GM12878 (cell line): Measurements from ENCODE around the gene PDIA5. TPM values are rescaled to one million over a fixed set of nuclear protein-coding genes. Genes with fewer than 3 reads are reported as not detected.

ENCODE experiments used
- ATAC-seq: fragments of 200-7000 bp; cut with Tn5 transposase; 3 replicates; pipeline ENCODE4 v1.9.1; 2020; ENCODE audit warnings: mild to moderate bottlenecking, moderate library complexity
- BruUV-seq: library from RNA; stranded (reverse); fragments of 400-500 nt; replicated peaks from 2 replicates; lab custom pipeline; 2021; lab: Mats Ljungman, UMichigan
- CTCF ChIA-PET: fragments of 300-600 bp; sonication (Branson Sonifier 250); formaldehyde crosslinking; extraction: SDS; loops from one replicate; lab custom pipeline; 2021; ENCODE audit warnings: inconsistent platforms; lab: Yijun Ruan, JAX
- POLR2A ChIA-PET: fragments of 350-600 bp; formaldehyde crosslinking; extraction: SDS; loops from one replicate; lab custom pipeline; 2021; ENCODE audit warnings: inconsistent platforms; lab: Charles Lee
- RAD21 ChIA-PET: fragments of 300-600 bp; sonication (Branson Sonifier 250); formaldehyde crosslinking; loops from one replicate; lab custom pipeline; 2023; ENCODE audit warnings: antibody characterized with exemption; ENCODE audit not compliant: unreplicated experiment; lab: Charles Lee
- SMC1A ChIA-PET: fragments of 300-600 bp; sonication (Branson Sonifier 250); formaldehyde crosslinking; loops from one replicate; lab custom pipeline; 2023; ENCODE audit not compliant: unreplicated experiment, uncharacterized antibody; lab: Charles Lee
- DNase-seq: peaks from one replicate; pipeline ENCODE4 v3.0.0-alpha.2; 2011; ENCODE audit warnings: low read depth, low spot score
- FAIRE-seq: peaks from 3 replicates; lab custom pipeline; 2011; peaks lifted over from hg19 to GRCh38; lab: Jason Lieb, UNC
- H2AFZ ChIP-seq: 2 replicates; pipeline ENCODE4 v1.6.0; 2011; ENCODE audit warnings: low read depth, low read length, control low read depth; ENCODE audit not compliant: control insufficient read depth
- H3K27ac ChIP-seq: 2 replicates; pipeline ENCODE4 v1.5.1; 2011; ENCODE audit warnings: control low read depth; ENCODE audit not compliant: control insufficient read depth, insufficient read depth
- H3K27me3 ChIP-seq, 2 experiments: replicated peaks in 1 of 2; 2 replicates each; pipeline versions ENCODE4 v1.6.0 to v1.6.1; 2011; ENCODE audit warnings: low read length in 1 of 2; ENCODE audit not compliant: control insufficient read depth in 2 of 2, insufficient read depth in 2 of 2
- H3K36me3 ChIP-seq, 2 experiments: 2 replicates each; pipeline ENCODE4 v1.5.1; 2011; ENCODE audit warnings: low read length in 1 of 2; ENCODE audit not compliant: control insufficient read depth in 2 of 2, insufficient read depth in 2 of 2
- H3K4me1 ChIP-seq: 2 replicates; pipeline ENCODE4 v1.6.1; 2011; ENCODE audit warnings: mild to moderate bottlenecking, low read length, moderate library complexity, mixed read lengths; ENCODE audit not compliant: control insufficient read depth, insufficient read depth
- H3K4me2 ChIP-seq: 2 replicates; pipeline ENCODE4 v1.6.0; 2011; ENCODE audit warnings: control low read depth; ENCODE audit not compliant: control insufficient read depth, insufficient read depth
- H3K4me3 ChIP-seq: fragments of 200-600 bp; sonication (generic); 2 replicates; pipeline ENCODE4 v1.5.1; 2016
- H3K79me2 ChIP-seq: 2 replicates; pipeline ENCODE4 v1.6.0; 2011; ENCODE audit warnings: low read length; ENCODE audit not compliant: control insufficient read depth, insufficient read depth
- H3K9ac ChIP-seq: 2 replicates; pipeline ENCODE4 v1.8.0; 2011; ENCODE audit warnings: low read length, control low read depth, mixed read lengths; ENCODE audit not compliant: control insufficient read depth, insufficient read depth
- H3K9me3 ChIP-seq: replicated peaks from 3 replicates; pipeline ENCODE4 v1.5.1; 2011; ENCODE audit warnings: mild to moderate bottlenecking, low read length; ENCODE audit not compliant: control insufficient read depth, insufficient read depth
- H4K20me1 ChIP-seq: 2 replicates; pipeline ENCODE4 v1.6.0; 2011; ENCODE audit not compliant: control insufficient read depth, insufficient read depth
- ATF2 ChIP-seq: IDR thresholded peaks from 2 replicates; pipeline ENCODE4 v1.6.1; 2012; ENCODE audit warnings: low read length, inconsistent platforms
- ATF3 ChIP-seq: IDR thresholded peaks from 2 replicates; pipeline ENCODE4 v1.6.1; 2011; ENCODE audit warnings: low read depth, mild to moderate bottlenecking, low read length, moderate library complexity, borderline replicate concordance; ENCODE audit errors: extremely low read depth
- ATF7 ChIP-seq: fragments of 450-650 bp; IDR thresholded peaks from 2 replicates; pipeline ENCODE4 v1.6.1; 2016; ENCODE audit warnings: low read depth, mild to moderate bottlenecking
- HDGF ChIP-seq: fragments of 450-650 bp; IDR thresholded peaks from 2 replicates; pipeline ENCODE4 v1.6.1; 2016; ENCODE audit warnings: antibody characterized with exemption
- KDM1A ChIP-seq: fragments of 200-600 bp; sonication (generic); IDR thresholded peaks from 2 replicates; pipeline ENCODE4 v1.6.1; 2016; ENCODE audit warnings: borderline replicate concordance
- MEF2B ChIP-seq: fragments of 450-650 bp; IDR thresholded peaks from 2 replicates; pipeline ENCODE4 v1.6.1; 2018; ENCODE audit warnings: mild to moderate bottlenecking, moderate library complexity; ENCODE audit not compliant: partially characterized antibody, poor library complexity, severe bottlenecking
- NFYB ChIP-seq: IDR thresholded peaks from 2 replicates; pipeline ENCODE4 v1.6.1; 2011; ENCODE audit warnings: low read depth, mild to moderate bottlenecking, low read length, improper control_type of control experiment, moderate library complexity; ENCODE audit not compliant: insufficient read depth
- POLR2AphosphoS2 ChIP-seq: IDR thresholded peaks from 2 replicates; pipeline ENCODE4 v1.6.1; 2011; ENCODE audit warnings: low read depth, mild to moderate bottlenecking, low read length, improper control_type of control experiment, moderate library complexity
- RB1 ChIP-seq: fragments of 450-650 bp; formaldehyde crosslinking; IDR thresholded peaks from 2 replicates; pipeline ENCODE4 v1.6.1; 2017; ENCODE audit warnings: mild to moderate bottlenecking, borderline replicate concordance
- RELB ChIP-seq: fragments of 450-650 bp; IDR thresholded peaks from 2 replicates; pipeline ENCODE4 v1.6.1; 2017; ENCODE audit warnings: low read depth, mild to moderate bottlenecking, moderate library complexity
- SMAD5 ChIP-seq: IDR thresholded peaks from 2 replicates; pipeline ENCODE4 v1.6.1; 2016; ENCODE audit warnings: antibody characterized with exemption, low read depth
- TCF3 ChIP-seq: IDR thresholded peaks from 2 replicates; pipeline ENCODE4 v1.6.1; 2012; ENCODE audit warnings: low read depth, mild to moderate bottlenecking, low read length, borderline replicate concordance; ENCODE audit not compliant: insufficient read depth
- ZSCAN29 ChIP-seq: fragments of 450-650 bp; IDR thresholded peaks from 2 replicates; pipeline ENCODE4 v1.6.1; 2017; ENCODE audit warnings: mild to moderate bottlenecking, moderate library complexity
- WGBS: methylation state at CpG from one replicate; pipeline ENCODE4 v1.1.6; 2016; ENCODE audit warnings: low lambda C conversion rate; ENCODE audit not compliant: insufficient replicate concordance, insufficient coverage; ENCODE audit errors: missing lambda C conversion rate; 5-methylcytosine and 5-hydroxymethylcytosine counted together
- in situ Hi-C: fragments of 300-500 bp; cut with MboI; formaldehyde crosslinking; loops from 9 replicates; pipeline ENCODE4 v1.14.3; 2018; ENCODE audit warnings: mixed read lengths
- intact Hi-C: fragments of 100-400 bp; cut with micrococcal nuclease; formaldehyde crosslinking; loops from one replicate; pipeline ENCODE4 v1.14.2; 2022; ENCODE audit not compliant: unreplicated experiment
- polyA plus RNA-seq, 11 experiments: library from polyadenylated mRNA; depleted of rRNA in 4 of 11; unstranded in 6 of 11; stranded (reverse) in 5 of 11; fragments of >200 nt; fragmentation: Nextera tagmentation in 4 of 11; fragmentation: Illumina TruSeq in 1 of 11; extraction: Ambion mirVana in 4 of 11; extraction: Trizol in 1 of 11; gene quantifications; 1 replicate in 1 of 11; 2 replicates in 10 of 11; pipeline versions ENCODE4 v1.2.1 to v1.2.3, GENCODE V29; 2011 to 2016; ENCODE audit warnings: inconsistent platforms in 2 of 11, missing spikeins in 2 of 11, low read depth in 1 of 11
- total RNA-seq, 4 experiments: library from RNA; depleted of rRNA in 3 of 4; stranded (reverse); fragments of >200 nt in 3 of 4; fragmentation: Illumina TruSeq in 1 of 4; extraction: Trizol in 1 of 4; gene quantifications; 2 replicates each; pipeline versions ENCODE4 v1.2.1 to v1.2.3, GENCODE V29; 2013 to 2021
- TF ChIP-seq, protein P1 (sequence below): IDR thresholded peaks from 2 replicates; pipeline ENCODE4 v1.6.1; 2011; ENCODE audit warnings: low read depth, low read length, improper control_type of control experiment, borderline replicate concordance

Gene PDIA5
- total and polyA plus RNA-seq, 10 of the 15 experiments (the other 5 are each of a cell fraction or from before 2014, with no cell fraction given): 4.1 to 24.8 (median 19.2) TPM

DNA sequence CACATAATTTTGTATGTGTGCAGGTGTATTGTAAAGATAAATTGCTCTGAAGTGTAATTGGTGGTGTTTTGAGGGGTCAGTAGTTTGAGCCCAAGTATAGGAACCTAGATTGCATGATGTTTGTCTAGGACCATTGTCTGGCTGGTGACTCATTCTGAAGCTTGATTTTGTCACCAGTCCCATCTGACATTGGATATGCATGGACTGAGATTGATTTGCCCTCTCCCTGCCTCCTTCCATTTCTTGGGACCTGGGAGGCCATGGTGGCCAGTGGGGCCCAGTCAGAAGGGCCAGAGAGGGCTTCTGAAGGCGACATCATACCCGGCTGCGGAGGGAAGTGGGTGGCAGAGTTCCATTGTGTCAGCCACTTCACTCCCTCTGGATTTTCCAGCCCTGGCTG lies 62.3 kb downstream of the PDIA5 start:
- DNase-seq (no peak), ATAC-seq (no peak)
- Histone ChIP-seq H3K4me2 (no peak overlapping the region), H3K9ac (no peak overlapping the region), H3K27ac (no peak overlapping the region), H3K4me1 (no peaks in the 10 kb centered on the region), H3K36me3 (peaks cover 10 to 13% of the 10 kb centered on the region in 2 experiments; a peak in 3 of 4 replicates), H3K9me3 (no peaks in the 10 kb centered on the region), H3K27me3 (no peaks in the 10 kb centered on the region), H3K79me2 (no peaks in the 10 kb centered on the region), H3K4me3 (no peak overlapping the region), H4K20me1 (no peaks in the 10 kb centered on the region), H2AFZ (no peak overlapping the region)
- in situ Hi-C loops: no loop called here
- no TSS peak for BruUV-seq
- ChIA-PET RAD21 (no interaction called here), CTCF (no interaction called here), POLR2A (no interaction called here), SMC1A (no interaction called here)
- intact Hi-C loops: no loop called here
- 100% methylated on average over 3 of the region's 3 CpGs for WGBS
- TF ChIP-seq RB1 (no peak), TCF3 (no peak), ATF3 (no peak), ZSCAN29 (no peak)
- TF ChIP-seq, all 136 proteins: peak for 0
- FAIRE-seq: no peak

DNA sequence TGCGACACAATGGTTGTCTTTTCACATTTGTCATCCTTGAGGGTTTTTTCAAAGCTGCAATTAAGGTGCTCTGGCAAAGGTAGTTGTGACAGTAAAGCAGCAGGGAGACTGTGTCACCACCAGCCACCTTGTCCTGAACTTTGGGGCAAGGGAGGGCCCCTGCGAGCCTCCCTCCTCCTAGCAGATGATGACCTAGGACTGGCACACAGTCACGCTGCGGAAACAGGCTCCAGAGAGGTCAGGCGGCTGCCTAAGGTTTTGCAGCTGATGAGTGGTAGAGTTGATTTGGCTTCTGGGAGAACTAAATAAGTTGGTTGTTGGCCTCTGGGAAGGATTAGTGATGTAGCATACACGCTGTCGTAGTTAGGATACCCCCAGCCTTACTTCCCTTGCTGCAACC lies 62.7 kb downstream of the PDIA5 start:
- ChIA-PET SMC1A (no interaction called here), CTCF (no interaction called here), RAD21 (no interaction called here), POLR2A (no interaction called here)
- H3K36me3 ChIP-seq: peaks cover 8 to 11% of the 10 kb centered on the region in 2 experiments; a peak in 3 of 4 replicates
- DNase-seq: no peak
- in situ Hi-C loops (no loop called here), intact Hi-C loops (no loop called here)
- H3K27me3 ChIP-seq: no peaks in the 10 kb centered on the region
- no peak overlapping the region for H3K9ac ChIP-seq
- H4K20me1 ChIP-seq: no peaks in the 10 kb centered on the region
- BruUV-seq: no TSS peak
- H3K27ac ChIP-seq: no peak overlapping the region
- TF ChIP-seq, protein P1, sequence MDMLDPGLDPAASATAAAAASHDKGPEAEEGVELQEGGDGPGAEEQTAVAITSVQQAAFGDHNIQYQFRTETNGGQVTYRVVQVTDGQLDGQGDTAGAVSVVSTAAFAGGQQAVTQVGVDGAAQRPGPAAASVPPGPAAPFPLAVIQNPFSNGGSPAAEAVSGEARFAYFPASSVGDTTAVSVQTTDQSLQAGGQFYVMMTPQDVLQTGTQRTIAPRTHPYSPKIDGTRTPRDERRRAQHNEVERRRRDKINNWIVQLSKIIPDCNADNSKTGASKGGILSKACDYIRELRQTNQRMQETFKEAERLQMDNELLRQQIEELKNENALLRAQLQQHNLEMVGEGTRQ: no peak
- no peak for TF ChIP-seq POLR2AphosphoS2
- TF ChIP-seq ATF7: no peak
- no peak for TF ChIP-seq RELB
- TF ChIP-seq KDM1A: no peak
- no peak for TF ChIP-seq NFYB
- TF ChIP-seq MEF2B: no peak
- TF ChIP-seq ATF2: no peak
- TF ChIP-seq HDGF: no peak
- no peak for TF ChIP-seq SMAD5
- no peak overlapping the region for H2AFZ ChIP-seq
- no peaks in the 10 kb centered on the region for H3K79me2 ChIP-seq
- H3K4me2 ChIP-seq: no peak overlapping the region
- no peak overlapping the region for H3K4me3 ChIP-seq
- WGBS: 95% methylated on average over 7 of the region's 7 CpGs
- H3K9me3 ChIP-seq: no peaks in the 10 kb centered on the region
- no peak for FAIRE-seq
- ATAC-seq: no peak
- no peaks in the 10 kb centered on the region for H3K4me1 ChIP-seq
